Measurements from ENCODE around the gene OCIAD1.

OCIAD1 gene

DNA sequence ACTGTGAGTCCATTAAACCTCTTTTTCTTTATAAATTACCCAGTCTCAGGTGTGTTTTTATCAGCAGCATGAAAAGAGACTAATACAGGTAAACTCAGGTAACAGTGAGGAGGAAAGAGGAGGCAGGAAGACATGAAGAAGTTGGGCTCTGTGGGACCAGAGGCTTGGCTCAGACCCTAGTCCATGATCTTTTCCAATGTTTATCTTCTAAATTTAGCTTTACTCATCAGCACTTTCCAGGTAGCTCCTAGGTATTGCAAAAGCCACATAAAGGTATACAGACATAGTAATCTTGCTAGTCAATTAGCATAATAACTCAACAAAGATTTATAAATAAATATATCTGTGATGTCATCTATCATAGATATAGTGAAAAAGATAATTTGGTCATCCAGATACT, 39.6 kb upstream of the OCIAD1 start:
- DNase-seq, result no peak
- Histone ChIP-seq H3K27ac (ENCODE audit: low read length) (no peak overlapping the region), H2AFZ (ENCODE audit: low read length) (no peak overlapping the region), H3K79me2 (ENCODE audit: low read length) (no peaks in the 10 kb centered on the region), H3K9me3 (replicated peaks; ENCODE audit: insufficient read depth, low read length) (no peaks in the 10 kb centered on the region), H3K4me3 (ENCODE audit: low read length) (no peak overlapping the region), H3K4me2 (ENCODE audit: low read depth, low read length) (no peak overlapping the region), H3K4me1 (ENCODE audit: low read length) (no peaks in the 10 kb centered on the region), H3K27me3 (replicated peaks; ENCODE audit: insufficient read depth, low read length) (no peaks in the 10 kb centered on the region), H4K20me1 (ENCODE audit: insufficient read depth, low read length) (no peaks in the 10 kb centered on the region), H3K9ac (ENCODE audit: low read length) (no peak overlapping the region), H3K9me2 (replicated peaks; ENCODE audit: insufficient read depth, low read length) (no peaks in the 10 kb centered on the region), H3F3A (ENCODE audit: insufficient read depth, low read length) (no peaks in the 10 kb centered on the region), H3K36me3 (replicated peaks; ENCODE audit: insufficient read depth, low read length) (no peaks in the 10 kb centered on the region)
- TF ChIP-seq EZH2phosphoT487 (IDR thresholded peaks at IDR 0.05; ENCODE audit: low read length), result no peak
- TF ChIP-seq EZH2 (optimal IDR thresholded peaks at IDR 0.05; ENCODE audit: low read depth, low read length), result no peak
- TF ChIP-seq, protein P1, sequence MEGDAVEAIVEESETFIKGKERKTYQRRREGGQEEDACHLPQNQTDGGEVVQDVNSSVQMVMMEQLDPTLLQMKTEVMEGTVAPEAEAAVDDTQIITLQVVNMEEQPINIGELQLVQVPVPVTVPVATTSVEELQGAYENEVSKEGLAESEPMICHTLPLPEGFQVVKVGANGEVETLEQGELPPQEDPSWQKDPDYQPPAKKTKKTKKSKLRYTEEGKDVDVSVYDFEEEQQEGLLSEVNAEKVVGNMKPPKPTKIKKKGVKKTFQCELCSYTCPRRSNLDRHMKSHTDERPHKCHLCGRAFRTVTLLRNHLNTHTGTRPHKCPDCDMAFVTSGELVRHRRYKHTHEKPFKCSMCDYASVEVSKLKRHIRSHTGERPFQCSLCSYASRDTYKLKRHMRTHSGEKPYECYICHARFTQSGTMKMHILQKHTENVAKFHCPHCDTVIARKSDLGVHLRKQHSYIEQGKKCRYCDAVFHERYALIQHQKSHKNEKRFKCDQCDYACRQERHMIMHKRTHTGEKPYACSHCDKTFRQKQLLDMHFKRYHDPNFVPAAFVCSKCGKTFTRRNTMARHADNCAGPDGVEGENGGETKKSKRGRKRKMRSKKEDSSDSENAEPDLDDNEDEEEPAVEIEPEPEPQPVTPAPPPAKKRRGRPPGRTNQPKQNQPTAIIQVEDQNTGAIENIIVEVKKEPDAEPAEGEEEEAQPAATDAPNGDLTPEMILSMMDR (IDR thresholded peaks at IDR 0.05; ENCODE audit: low read length), result no peak

DNA sequence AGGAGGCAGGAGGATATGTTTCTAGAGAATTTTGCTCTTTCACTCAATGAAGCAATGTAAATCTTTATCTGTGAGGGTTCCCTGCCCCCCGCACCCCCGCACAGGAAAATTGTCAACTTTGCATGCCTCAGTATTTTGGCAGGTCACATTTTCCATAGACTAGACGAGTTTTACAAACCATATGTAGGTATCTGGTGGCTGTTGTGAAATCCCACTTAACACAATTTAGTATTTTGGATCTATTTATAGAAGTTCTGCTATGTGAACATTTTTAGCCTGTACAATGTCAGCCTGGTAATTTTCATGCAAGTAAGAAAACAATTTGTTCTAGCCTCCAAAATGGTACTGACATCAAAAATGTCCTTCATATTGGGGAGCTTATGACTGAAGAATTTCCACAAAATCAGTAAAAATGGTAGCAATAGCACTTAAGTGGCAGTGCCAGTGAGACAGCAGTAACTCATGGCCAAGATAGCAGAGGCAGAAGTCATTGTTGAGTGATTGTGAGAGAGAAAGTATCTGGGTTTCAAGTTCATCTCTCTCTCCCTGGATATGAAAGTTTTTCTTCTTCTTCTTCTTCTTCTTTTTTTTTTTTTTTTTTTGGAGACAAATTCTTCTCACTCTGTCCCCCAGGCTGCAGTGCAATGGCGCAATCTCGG, 38.4 kb upstream of the OCIAD1 start:
- H3K27me3 ChIP-seq (replicated peaks; ENCODE audit: insufficient read depth, low read length), result no peaks in the 10 kb centered on the region
- no peaks in the 10 kb centered on the region for H3K9me3 ChIP-seq (replicated peaks; ENCODE audit: insufficient read depth, low read length)
- no peak overlapping the region for H3K4me2 ChIP-seq (ENCODE audit: low read depth, low read length)
- DNase-seq, result no peak
- no peaks in the 10 kb centered on the region for H3K4me1 ChIP-seq (ENCODE audit: low read length)
- no peaks in the 10 kb centered on the region for H3K9me2 ChIP-seq (replicated peaks; ENCODE audit: insufficient read depth, low read length)
- TF ChIP-seq EZH2 (optimal IDR thresholded peaks at IDR 0.05; ENCODE audit: low read depth, low read length), result no peak
- TF ChIP-seq, protein P1 (IDR thresholded peaks at IDR 0.05; ENCODE audit: low read length), result no peak
- no peak for TF ChIP-seq EZH2phosphoT487 (IDR thresholded peaks at IDR 0.05; ENCODE audit: low read length)
- no peaks in the 10 kb centered on the region for H4K20me1 ChIP-seq (ENCODE audit: insufficient read depth, low read length)
- no peak overlapping the region for H3K27ac ChIP-seq (ENCODE audit: low read length)
- H3K4me3 ChIP-seq (ENCODE audit: low read length), result no peak overlapping the region
- no peaks in the 10 kb centered on the region for H3K36me3 ChIP-seq (replicated peaks; ENCODE audit: insufficient read depth, low read length)
- H3F3A ChIP-seq (ENCODE audit: insufficient read depth, low read length), result no peaks in the 10 kb centered on the region
- no peaks in the 10 kb centered on the region for H3K79me2 ChIP-seq (ENCODE audit: low read length)
- no peak overlapping the region for H2AFZ ChIP-seq (ENCODE audit: low read length)
- H3K9ac ChIP-seq (ENCODE audit: low read length), result no peak overlapping the region

DNA sequence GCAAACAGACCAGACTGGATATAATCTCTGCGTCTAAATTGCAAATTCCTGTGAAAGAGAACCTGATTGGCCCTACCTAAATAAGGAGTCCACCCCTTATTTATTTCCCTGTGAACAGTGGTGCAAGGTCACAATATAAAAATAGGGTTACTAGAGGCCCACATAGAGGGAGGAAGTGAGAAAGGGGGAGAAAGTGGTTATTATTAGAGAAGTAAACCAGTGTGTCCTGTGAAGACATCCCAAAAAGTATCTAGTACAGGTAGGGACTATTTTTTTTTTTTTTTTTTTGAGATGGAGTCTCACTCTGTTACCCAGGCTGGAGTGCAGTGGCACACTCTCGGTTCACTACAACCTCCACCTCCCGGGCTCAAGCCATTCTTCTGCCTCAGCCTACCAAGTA, 35.8 kb upstream of the OCIAD1 start:
- no peaks in the 10 kb centered on the region for H3K4me1 ChIP-seq (ENCODE audit: low read length)
- H3K4me2 ChIP-seq (ENCODE audit: low read depth, low read length), result no peak overlapping the region
- H3K9ac ChIP-seq (ENCODE audit: low read length), result no peak overlapping the region
- H3K9me3 ChIP-seq (replicated peaks; ENCODE audit: insufficient read depth, low read length), result no peaks in the 10 kb centered on the region
- TF ChIP-seq, protein P1 (IDR thresholded peaks at IDR 0.05; ENCODE audit: low read length), result no peak
- no peaks in the 10 kb centered on the region for H3F3A ChIP-seq (ENCODE audit: insufficient read depth, low read length)
- no peak overlapping the region for H3K27ac ChIP-seq (ENCODE audit: low read length)
- DNase-seq, result no peak
- no peak overlapping the region for H3K4me3 ChIP-seq (ENCODE audit: low read length)
- H4K20me1 ChIP-seq (ENCODE audit: insufficient read depth, low read length), result no peaks in the 10 kb centered on the region
- H3K27me3 ChIP-seq (replicated peaks; ENCODE audit: insufficient read depth, low read length), result no peaks in the 10 kb centered on the region
- H3K9me2 ChIP-seq (replicated peaks; ENCODE audit: insufficient read depth, low read length), result no peaks in the 10 kb centered on the region
- no peaks in the 10 kb centered on the region for H3K36me3 ChIP-seq (replicated peaks; ENCODE audit: insufficient read depth, low read length)
- no peak overlapping the region for H2AFZ ChIP-seq (ENCODE audit: low read length)
- no peaks in the 10 kb centered on the region for H3K79me2 ChIP-seq (ENCODE audit: low read length)
